GM18858 (cell line): Measurements from ENCODE around the gene MTIF3.

Experiments
- ATAC-seq: cut with Tn5 transposase; IDR thresholded peaks from one replicate; pipeline ENCODE4 v1.9.1; 2021; ENCODE audit not compliant: unreplicated experiment

Gene MTIF3, protein sequence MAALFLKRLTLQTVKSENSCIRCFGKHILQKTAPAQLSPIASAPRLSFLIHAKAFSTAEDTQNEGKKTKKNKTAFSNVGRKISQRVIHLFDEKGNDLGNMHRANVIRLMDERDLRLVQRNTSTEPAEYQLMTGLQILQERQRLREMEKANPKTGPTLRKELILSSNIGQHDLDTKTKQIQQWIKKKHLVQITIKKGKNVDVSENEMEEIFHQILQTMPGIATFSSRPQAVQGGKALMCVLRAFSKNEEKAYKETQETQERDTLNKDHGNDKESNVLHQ

DNA sequence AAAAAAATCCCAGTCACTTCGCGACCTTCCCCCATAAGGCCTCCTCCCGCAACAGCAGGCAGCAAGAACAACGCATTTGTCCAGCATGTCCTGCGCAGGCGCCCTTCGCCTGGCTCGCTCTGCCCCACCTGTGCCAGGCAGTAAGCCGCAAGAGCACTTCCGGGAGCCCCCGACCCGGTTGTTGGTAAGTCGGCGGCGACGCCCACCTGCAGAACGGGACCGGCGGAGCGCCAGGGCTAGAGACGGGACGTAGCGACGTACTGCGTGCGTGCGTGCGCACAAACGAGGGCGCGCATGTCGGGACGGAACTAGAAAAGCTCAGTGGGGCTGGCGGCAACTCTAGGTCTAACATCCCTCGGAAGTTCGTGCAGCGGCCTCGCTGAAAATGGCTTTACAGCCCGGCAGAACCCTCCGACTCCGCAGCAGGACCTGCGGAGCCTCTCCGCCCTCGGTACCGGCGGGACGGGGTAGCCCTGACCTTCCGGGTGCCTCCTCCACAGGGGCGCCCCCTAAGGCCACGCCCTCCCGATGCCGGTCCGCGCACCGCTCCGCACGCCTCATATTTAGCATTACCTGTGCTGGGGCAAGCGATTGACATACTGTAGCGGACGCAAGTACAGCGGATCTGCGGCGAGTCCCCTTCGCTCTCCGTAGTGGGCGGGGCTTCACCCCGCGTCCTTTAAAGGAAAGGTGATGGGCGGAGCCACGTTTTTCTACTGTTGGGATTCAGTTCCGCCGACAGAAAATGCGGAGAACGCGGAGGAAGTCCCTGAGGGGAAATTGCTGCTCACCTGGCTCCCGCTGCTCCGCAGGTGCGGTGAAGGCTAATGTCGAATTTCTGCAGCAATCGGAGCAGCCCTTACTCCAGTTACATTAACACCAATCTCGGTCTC is at the start of gene MTIF3:
TSS of gene MTIF3 (minus strand) at position 629 of the 893 bp plus-strand sequence. CDS start 10,116 bp downstream, outside the sequence.
- ATAC-seq, result peak; percentile 72

DNA sequence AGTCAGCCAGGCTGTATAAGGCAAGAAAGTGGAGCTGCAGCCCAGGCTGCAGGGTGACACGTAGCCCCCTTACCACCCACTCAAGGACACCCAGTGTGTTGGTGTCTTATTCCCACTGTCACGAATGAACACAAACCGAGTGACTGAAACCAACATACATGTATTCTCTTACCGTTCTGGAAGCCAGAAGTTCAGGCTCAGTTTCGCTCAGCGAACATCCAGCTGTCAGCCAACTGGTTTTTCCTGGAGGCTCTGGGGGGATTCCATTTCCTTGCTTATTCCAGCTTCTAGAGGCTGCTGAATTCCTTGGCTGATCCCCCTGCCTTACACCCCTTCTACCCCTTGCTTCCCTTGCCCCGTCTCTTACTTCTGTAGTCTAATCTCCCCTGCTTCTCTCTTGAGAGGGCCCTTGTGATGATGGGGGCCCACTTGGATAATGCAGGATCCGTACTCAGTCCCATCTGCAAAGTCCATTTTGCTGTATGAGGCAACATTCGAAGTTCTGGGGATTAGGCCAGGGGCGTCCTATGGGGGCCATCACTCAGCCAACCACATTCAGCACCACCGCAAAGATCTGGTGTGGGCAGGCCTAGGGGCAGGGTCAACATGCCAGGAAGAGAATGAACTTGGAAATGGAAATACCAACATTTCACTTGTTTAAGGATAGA is 47.3 kb upstream of the MTIF3 start:
- no peak for ATAC-seq

DNA sequence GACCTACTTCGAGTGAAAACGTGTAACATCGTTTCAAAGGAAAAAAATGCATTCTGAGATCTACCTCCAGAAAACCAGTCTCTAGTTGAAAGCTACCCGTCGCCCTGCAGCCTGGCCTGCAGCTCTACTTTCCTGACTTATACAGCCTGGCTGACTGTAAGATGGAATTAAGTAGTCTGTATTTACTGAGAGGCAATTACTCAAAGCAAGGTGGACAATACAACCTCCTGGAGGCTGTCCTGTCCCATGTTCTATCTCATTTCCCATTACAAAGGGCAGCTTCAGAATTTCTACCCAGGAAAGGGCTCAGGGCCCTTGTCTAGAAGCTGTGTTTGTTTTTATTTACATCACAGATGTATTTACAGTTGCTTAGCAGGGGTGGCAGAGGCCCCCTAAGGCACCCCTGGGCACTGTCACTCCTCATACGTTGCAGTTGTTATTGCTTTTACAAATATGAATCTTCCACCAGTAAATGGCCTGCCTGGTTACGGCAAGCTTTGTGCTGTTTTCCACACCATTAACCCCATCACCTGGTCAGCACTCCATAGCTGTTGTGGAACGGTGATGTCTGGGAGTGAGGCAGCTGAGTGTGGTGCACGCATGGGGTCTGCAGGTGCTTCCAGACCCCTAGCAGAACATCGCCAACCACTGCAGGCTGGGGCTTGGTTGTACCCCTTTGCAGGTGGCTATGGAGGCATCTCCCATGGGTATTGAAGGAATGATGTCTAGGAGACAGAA is 46.3 kb upstream of the MTIF3 start:
- ATAC-seq, result no peak

GRCh38 chr13:27496006-27496405 is 45.6 kb upstream of the MTIF3 start:
- no peak for ATAC-seq

GRCh38 chr13:27495551-27495950 is 45.2 kb upstream of the MTIF3 start:
- ATAC-seq, result no peak

DNA sequence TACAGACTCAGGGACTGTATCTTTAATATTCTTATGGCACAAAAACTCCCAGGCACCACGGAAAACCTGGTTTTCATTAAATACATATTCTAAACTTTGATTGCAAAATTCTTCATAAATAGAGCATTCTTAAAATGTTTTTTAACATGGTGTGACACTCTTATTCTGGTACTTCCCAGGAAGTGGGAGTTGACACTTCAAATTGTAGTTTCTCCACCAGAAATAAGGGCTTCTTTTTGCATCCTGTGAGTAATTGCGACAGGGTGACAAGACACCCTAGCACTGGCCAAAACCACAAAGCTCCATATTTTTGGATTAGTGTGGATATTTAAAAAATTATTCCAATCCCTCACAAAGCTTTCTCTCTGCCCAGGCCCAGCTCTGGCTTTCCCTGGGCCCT is 43.6 kb upstream of the MTIF3 start:
- no peak for ATAC-seq

GRCh38 chr13:27489456-27489855 is 39.1 kb upstream of the MTIF3 start:
- no peak for ATAC-seq

DNA sequence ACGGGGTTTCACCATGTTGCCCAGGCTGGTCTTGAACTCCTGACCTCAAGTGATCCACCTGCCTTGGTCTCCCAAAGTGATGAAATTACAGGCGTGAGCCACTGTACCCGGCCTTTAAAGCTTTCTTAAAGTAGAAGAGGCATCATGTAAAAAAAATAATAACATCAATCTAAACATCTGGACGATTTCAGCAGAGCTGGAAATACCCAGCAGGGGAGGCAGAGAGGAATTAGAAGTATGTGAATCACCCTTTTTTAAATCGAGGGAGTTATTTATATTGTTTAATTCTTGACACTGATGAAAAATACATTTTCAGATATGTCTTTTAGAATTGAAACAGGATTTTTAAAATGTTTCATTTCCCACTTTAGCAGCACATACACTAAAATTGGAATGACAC is 37.4 kb upstream of the MTIF3 start:
- ATAC-seq, result no peak

DNA sequence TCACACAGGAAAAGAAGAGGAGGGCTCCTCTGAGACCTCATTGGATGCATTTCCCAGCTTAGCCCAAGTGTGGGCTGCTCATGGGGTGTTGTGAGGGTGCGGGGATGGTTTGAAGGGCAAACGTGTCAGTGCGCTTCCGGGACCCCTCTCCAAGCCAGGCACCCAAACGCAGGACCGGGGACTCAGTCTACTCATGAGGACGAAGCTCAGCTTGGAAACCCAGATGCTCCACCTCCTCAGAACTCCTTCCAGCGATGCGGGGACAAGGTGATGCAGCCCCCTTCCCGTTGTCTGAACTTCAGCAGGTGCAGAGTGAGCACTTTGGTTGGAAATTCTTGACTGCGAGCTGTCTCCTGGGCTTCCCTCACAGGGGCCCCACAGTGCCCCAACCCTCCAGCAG is 33.1 kb upstream of the MTIF3 start:
- ATAC-seq, result no peak

GRCh38 chr13:27482983-27483382 is 32.6 kb upstream of the MTIF3 start:
- ATAC-seq, result peak; percentile 93

DNA sequence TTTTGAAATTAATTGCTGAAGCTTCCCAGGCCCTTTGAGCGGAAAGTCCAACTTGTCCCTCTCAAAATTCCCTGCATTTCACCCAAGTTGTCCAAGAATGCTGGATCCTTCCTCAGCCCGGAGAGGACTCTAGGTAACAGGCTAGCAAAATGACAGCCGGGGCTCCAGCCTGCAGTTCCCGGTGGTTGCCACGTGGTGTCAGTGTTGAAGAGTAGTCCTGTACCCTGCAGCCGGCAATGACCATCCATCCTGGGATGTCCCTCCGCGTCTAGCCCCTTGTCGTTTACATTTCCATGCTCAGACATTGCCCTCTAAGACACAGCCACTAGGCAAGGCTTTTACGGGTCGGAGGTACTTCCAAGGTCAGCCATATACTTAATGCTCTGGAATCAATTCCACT is 31.4 kb upstream of the MTIF3 start:
- no peak for ATAC-seq

DNA sequence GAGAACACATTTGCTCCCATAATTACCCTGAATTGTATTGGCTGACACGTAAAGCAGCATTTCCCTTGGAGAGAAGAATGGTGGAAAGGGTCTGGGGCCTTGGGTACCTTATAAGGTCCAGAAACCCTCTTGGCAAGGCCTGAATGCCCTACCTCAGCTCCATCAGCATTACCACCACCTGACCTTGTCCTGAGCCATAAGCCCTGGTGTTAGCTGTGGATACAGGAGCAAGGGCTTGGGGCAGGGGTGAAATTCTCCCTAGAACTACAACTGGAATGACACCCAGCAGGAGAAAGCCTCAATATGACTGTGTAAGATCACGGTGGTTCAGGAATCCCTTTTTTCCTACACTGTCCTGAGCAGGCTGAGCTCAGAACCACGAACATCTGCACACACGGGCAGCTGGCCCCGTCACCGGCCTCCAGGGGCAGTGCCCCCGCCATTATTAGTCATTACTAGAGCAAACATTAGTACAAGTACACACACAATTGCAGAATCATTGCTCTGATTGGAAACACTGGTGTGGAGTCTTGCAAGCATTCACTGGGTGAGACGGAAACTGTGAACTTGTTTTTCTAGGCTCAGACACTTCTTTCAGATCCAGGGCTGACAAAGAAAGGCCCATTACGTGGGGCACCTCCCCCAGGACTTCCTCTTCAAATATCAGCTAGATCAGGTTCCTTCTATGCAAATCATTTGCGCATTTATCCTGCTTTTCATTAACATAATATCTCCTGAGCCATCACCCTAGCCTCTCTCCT is 26.8 kb upstream of the MTIF3 start:
- peak; percentile 71 for ATAC-seq

- no peak for ATAC-seq
Observed at GRCh38 chr13:27474751-27475268, 24.4 kb upstream of the MTIF3 start.

GRCh38 chr13:27472941-27473340 is 22.6 kb upstream of the MTIF3 start:
- no peak for ATAC-seq

GRCh38 chr13:27472441-27472840 is 22.1 kb upstream of the MTIF3 start:
- no peak for ATAC-seq

DNA sequence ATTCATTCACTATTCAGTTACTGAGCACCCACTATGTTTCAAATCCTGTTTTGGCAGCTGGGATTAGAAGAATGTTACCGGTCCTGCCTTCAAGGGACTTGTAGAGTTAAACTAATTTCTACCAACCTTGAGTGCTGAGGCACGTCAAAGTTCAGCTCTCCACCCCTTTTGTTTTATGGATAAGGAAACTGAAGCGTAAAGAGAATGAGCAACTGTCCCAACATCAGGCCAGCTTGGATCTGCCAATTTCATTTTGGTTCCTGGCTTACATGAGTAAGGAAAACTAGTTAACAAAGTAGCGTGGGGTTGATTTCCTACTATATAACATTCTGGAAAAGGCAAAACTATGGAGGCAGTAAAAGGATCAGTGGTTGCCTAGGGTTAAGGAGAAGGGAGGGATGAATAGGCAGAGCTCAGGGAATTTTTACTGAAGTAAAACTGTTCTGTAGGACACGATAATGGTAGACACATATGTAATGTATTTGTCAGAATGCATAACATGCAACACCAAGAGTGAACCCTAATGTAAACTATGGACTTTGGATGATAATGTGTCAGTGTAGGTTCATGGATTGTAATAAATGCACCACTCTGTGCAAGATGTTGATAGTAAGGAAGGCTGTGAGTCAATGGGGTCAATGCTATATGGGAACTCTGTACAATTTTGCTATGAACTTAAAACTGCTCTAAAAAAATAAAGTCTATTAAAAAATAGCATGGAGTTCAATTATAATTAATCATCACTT is 19.9 kb upstream of the MTIF3 start:
- no peak for ATAC-seq

DNA sequence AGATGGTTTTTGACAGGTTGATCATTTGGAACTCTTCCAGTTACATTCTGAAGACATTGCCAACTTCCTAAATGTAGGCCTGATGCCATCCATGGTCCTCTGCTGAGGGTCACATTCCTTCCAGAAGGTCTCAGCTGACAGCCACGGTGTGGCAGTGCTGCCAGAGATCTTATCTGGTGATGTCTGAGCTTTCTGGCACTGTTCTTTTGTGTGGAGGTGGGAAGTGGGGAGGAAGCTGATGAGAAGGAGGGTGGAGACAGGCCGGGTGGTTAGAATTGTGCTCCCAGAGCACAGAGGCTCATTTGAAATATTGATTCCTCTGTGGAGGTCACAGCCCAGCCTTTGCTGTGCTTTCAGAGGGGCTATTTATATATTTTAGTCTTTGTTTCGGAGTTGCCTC is 16.1 kb upstream of the MTIF3 start:
- ATAC-seq, result no peak

DNA sequence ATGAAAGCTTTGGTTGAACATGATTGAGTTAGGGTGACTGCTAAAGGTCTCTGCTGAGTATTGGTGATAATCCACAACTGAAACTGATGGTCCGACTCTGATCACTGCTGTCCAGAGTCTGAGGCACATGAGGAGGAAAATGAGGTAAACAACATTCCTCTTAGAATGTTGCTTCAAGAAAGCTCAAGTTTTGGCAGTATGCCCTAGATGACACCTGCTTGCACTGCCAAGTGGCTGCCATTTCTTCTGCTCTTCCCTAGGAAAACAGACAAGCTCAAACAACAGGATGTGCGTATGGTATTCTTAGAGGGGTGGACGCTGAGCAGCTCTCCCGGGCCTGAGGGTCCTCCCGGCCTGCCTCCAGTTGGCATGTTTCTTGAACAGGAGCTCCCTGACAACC is 15.2 kb upstream of the MTIF3 start:
- ATAC-seq, result no peak

- ATAC-seq, result no peak
Observed at GRCh38 chr13:27463500-27463899, 13.1 kb upstream of the MTIF3 start.
